GM21526 (cell line): Measurements from ENCODE around the gene CFAP65.

Source experiments
- ATAC-seq: cut with Tn5 transposase; IDR thresholded peaks from one replicate; pipeline ENCODE4 v1.9.1; 2021; ENCODE audit warnings: moderate library complexity; ENCODE audit not compliant: unreplicated experiment, low FRiP score

Gene CFAP65

DNA sequence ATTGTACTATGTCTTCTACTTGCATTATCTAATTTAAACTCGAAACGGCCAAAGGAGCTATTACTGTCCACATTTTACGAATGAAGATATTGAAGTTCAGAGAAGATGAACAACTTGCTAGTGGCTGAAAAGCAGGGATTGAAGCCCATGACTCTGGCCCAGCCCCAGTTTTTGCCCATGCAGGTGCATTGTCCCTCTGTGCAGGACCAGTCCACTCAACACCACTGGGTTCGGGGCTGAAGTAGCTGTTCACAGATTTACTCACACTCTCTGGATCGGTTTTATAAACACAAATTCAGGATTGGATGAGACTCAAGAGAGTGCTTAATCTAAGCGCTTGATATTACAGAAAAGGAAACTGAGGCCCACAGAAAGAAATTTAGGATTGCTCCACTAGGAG, 20.8 kb upstream of the CFAP65 start:
- ATAC-seq = no peak

DNA sequence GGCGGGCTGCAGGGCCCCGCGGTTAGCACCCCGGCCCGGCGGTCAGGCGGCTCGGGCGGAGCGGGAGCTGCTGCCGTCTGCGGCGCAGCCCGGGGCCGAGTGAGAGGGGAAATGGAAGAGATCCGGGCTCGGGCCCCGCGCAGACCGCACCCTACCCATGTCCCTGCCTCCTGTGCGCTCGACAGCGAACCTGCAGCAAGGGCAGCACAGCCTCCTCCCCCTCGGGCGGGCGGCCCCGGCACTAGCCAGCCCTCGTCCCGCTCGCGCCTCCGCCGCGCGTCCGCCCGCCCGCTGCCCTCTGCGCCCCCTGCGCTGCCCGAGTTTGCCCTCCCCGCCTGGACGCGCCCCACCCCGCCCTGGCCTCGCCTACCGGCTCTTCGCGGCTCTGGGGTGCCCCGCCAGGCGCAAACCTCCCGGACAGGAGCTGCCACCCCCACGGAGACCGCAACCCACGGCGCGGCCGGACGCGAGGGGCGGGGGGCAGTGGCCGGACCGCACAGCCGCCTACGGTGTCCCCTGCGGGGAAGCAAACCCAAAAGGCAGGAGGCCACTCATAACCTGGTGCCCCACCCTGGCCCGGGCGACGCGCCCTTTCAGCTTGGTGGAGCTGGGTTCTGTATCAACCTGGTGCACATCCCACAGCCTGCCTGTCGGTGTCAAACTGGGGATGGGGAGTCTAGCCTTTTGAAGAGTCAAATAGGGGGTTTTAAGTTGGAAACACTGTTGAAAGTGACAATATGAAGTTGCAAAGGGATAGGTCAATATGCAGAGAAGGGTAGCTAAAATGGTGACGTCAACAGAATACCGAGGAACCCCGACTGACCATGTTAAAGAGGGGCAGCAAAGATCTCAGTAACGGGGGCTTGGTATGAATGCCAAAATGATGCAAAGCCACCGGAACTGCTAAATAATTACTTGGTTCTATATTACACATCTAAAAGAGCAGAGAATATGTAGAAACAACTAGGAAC, 19.8 kb upstream of the CFAP65 start, which contains the start of gene IHH:
Gene IHH, minus strand, starts transcription at position 101 of the 971 bp plus-strand sequence. CDS start 454 bp downstream, outside the sequence.
- ATAC-seq = no peak

DNA sequence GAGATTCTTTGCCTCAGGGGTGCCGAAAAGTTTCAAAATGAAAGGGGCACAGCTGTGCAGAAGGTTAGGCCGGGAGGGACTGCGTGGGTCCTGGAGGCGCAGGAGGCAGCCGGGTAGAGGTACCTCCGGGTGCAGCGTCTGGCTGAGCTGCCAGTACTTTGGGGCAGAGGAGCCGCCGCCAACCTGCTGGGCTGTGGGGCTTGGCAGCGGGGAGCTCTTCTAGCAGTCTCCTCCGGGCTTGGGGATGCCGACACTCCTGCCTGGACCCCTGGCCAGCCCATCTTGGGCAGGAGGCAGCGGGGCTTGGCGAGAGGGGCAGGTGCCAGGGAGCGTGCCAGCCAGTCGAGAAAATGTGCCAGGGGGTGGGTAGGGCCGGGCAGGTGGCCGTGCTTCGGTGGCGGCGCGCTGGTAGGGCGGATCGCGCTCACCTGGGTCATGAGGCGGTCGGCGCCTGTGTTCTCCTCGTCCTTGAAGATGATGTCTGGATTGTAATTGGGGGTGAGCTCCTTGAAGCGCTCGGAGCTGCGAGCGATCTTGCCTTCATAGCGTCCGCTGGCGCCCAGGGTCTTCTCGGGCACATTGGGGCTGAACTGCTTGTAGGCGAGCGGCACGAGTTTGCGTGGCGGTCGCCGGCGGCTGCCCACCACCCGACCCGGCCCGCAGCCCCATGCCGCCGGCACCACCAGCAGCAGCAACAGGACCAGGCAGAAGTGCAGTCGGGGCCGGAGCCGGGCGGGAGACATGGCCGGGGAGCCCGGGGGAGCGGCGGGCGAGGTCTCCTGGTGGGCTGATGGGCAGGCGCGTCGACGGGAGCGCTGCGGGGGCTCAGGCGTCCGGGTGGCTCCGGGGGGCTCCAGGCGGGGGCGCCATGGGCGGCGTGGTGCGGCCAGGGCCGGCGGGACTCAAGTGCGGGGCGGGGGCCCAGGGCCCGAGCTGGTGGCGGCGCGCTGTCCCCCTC, 18.7 kb upstream of the CFAP65 start:
- ATAC-seq = no peak

DNA sequence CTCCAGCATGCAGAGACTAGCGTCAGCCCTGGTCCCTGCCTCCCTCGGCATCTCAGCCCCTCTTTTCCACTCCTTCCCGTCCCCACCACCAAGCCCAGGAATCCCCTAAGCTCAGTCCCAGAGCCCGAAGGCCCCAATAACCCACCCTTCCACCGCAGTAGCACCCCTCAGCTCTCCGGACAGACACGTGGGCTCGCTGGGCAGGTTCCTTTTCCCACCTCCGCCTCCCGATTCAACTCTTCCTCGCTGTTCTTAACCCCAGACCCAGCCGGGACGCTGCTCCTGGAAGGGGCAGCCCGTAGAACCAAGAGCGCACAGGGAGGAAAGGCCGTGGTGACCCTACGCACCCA, 18.0 kb upstream of the CFAP65 start:
- no peak for ATAC-seq

DNA sequence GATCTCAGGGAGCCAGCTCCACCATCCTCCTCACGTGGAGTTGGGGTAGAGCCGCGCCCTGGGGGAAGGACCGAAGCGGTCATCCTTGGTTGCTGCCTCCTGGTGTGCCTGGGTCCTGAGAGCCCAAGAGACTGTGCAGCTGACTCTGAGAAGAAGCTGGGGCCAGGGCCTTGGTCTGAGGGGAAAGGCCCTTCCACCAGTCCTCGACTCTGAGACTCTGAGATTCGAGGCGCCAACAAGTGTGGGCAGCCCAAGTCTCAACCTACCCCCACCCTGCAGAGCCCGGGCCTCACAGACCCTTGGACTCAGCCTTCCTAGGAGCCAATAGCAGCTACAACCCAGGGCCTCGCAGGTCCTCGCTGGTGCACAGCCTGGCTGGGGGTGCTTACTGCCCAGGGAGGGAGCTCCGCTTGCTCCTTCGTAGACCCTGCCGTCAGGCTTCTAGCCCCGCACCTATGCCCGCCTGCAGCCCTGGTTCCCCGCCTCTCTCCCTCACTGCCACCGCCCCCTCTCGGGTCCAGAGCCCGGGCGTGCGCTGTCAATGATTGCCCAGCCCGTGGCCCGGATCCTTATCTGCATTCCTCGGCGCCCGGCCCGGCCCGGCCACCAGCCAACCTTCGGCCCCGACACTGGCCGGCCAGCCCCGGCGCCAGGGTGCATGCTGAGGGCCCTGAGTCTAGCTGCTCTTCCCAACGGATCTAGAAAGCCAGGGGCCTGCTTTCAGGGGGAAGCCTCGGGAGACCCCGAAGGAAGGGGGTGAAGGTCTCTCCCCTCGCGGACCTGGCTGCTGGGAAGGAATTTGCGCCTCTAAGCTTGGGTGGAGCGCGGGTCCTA, 17.4 kb upstream of the CFAP65 start:
- no peak for ATAC-seq

DNA sequence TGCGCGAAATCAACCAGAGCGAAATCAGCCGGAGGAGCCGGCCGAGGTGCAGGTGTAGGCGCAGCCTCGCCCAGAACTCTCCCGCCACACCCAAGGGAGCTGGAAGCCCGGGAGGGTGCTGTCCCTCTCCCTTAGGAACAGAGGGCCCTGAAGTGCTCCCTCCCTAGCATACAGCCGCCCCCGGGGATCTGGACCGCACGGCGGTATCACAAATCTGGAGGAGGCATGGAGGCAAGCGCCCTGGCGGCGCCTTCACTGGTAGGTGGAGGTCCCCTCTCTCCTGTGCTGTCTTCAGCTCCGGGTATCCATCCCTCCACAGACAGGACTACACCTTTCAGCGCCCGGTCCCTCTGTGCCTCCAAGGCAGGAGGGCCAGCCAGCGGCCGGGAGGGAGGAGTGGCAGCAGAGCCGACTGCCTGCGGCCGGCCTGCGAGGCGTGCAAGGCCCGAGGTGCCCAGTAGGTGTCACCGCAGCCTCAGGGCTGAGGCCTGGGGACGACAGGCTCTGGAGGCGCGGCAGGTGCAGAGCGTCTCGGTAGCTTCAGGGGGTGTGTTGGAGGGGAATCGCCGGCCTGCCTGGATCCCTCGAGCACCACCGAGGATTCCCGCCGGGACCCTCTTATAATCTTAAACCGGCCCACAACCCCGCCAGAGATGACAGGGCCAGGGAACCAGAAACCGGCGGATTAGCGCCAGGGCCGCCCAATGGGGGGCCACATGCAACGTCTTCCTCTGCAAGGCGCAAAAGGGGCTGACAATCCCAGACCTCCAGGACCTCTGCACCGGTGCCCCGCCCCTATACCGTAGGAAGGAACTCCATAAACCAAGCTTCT, 16.6 kb upstream of the CFAP65 start:
- ATAC-seq = peak; percentile 89

DNA sequence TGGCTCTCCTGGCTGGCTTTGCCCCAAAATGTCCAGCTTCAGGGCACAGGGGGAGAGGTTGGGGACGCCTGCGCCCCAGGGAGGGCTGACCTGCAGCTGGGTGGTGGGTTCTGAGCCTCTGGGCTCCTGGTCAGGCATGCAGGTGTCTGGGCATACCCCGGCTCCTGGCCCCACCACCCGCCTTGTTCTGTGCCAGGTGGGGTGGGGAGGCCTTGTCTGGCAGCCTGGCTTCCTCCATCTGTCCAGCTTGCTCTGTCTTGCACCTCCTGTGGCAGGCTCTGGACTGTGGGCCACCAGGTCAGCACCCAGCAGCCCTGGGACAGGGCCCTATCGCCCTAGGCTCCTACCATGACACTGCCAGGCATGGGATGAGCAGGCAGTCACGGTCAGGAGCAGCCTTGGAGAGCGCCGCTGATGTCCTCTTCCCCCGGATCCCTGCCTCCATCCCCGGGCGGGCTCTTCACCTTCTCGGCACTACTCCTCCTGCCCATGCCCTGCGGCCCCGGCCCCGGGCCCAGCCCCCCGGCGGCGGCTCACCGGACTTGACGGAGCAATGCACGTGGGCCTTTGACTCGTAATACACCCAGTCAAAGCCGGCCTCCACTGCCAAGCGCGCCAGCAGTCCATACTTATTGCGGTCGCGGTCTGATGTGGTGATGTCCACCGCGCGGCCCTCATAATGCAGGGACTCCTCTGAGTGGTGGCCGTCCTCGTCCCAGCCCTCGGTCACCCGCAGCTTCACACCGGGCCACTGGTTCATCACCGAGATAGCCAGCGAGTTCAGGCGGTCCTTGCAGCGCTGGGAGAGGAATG, 15.8 kb upstream of the CFAP65 start:
- ATAC-seq = no peak

DNA sequence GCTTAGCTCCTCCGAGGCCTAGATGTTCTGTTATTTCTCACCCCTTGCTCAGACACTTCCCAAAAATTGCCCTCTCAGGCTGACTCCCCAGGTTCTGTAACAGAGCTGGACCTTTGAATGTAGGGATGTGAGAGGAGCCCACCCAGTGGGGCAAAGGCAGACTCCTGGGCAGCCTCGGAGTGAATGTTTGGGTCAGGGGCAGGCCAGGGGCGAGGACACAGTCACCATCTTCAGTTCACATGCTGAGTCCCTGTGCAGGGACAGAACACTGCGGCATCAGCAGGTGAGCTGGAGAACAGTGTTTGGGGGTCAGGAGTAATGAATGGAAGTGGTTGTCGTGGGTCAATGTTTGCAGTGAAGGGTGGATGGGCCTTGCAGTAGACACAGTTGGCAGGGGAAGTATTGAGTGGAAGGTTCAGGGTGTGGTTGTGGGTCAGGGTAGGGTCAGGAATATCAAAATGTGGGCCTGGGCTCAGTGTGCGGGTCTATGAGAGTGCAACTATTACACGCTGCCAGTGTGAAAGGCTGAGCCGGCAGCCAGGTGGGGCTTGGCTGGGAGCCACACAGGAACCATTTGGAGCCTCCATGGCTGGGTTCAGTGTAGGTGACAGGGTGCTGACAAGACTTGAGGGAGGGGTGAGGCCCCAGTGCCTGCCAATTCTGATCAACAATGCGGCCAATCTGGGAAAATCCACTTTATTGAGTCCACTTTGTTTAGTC, 15.0 kb upstream of the CFAP65 start:
- no peak for ATAC-seq

DNA sequence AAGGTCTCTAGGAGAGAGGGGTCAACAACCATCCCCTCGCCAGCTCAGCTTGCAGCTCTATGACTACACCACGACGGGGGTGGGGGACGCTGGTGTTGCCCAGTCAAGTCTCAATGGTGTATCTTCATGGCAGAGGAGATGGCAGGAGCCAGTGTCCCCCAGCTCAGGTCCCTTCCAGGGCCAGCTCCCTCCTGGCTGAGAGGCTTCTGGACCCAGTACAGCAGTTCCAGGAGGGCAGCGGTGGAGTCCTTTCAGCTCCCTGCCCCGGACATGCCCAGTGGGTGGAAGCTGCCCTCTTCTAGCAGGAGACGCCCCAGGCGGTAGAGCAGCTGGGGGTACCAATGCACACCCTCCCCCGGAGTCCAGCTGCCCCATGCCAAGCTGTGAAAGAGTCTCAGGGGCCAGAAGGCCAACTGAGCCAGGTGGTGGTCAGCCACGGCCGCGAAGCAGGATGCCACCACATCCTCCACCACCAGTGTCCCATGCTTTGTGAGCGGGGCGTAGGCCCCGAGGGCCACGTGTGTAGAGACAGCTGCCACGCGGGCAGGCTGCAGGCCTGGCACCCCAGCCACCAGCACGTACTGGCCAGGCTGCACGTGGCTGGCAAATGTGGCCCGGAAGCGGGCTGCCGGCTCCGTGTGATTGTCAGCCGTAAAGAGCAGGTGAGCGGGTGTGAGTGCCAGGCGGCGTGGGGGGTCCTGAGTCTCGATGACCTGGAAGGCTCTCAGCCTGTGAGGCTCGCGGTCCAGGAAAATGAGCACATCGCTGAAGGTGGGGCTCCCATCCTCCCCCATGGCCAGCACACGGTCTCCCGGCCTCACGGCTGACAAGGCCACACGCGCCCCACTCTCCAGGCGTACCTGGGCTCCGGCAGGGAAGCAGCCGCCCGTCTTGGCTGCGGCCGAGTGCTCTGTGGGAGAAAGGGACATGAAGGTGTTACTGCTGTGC, 13.9 kb upstream of the CFAP65 start:
- no peak for ATAC-seq

DNA sequence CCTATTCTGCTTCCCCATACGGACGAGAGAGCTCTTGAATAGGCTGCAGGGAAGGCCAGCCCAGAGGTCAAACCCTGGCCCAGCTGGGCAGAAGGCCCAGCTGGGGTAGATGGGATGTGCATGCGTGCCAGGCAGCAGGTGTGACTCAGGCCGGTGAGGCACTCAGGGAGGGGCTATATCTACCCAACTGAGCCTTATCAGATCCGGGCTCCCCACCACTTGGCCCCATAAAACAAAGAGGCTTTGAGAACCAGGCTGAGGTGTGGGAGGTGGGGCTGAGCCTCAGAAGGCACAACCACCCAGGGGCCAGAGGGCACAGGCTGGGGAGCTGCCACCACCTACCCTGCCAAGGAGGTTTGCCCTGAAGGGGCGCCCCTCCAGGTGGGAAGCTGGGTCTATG, 8.0 kb upstream of the CFAP65 start:
- ATAC-seq = no peak

DNA sequence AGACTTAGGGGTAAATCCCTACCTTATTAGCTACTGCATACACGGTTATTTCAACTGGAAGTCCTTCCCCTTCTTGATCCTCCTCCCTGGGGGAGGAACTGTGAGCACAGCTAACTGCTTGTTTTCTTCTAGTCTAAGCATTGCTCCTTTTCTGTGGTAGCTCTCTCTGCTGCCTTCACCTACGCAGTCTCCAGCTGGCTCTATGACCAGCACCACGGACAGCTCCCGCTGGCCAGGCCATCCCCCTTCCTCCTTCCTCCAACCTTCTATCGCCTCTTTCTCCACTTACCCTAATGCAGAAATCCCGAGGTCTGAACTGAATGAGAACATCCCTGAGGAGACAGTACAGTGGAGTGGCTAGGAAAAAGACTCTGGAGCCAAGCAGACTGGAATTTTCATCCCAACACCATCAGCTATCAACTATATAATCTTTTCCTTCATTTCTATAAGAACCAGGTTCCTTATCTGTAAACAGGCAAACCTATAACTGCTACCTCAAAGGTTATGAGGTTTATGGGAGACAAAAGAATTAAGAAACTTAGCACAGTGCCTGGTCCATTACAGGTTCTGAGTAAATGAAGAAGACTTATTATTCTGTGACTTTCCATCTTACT, 4.7 kb upstream of the CFAP65 start:
- ATAC-seq = no peak

DNA sequence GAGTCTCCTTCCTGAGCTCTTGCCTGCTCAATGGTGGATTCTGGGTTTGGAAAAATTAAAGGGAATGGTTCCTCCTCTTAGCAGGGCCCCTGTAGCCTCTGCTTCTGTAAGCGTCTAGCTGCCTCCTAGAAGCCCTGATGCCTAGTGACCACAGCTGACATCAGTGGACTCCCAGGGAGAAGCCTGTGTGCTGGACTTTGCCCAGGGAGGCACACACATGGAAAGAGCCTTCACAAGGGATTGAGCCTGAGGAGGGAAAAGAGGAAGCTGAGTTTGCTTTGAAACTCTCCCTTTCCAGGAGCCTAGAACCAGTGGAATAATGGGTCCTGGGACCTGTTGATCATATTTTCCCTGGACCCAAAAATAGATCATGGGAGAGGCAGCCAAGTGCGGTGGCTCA, 1.4 kb upstream of the CFAP65 start:
- no peak for ATAC-seq

DNA sequence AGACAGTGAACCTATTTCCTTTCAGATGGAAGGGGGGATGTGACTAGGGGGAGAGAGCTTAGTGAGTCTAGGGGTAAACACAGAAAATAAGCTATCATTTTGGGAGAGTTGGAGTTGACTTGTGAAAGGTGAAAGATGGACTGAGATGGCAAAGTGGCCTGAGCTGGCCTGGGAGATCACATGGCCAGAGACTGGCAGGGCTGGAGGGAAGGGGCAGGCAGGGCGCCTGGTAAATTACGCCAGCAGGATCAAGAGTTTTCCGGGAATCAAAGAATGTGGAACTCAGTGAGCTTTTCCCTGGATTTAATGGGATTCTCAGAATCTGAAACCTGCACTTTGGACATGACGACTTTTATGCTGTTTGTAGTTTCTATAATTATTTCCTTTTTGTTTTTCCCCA, 841 bp upstream of the CFAP65 start:
- ATAC-seq = no peak

DNA sequence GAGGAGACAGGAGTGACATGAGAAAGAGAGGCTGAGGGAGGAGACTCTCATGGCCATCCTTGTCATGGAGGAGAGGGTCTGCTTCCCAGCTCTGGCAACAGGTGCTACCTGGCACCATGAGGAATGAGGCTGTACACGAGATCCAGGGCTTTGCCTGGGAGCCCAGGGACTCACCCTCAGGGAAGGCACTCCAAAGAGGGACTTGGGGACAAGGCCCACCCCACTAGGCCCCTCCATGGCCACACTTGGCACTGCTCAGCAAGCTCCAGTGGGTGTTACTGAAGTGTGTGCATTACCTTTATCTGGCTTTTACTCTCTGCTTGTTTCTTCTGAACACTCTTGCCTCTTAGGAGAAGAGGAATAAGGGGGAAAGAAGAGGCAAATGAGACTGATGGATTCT, 2.7 kb downstream of the CFAP65 start:
- no peak for ATAC-seq

DNA sequence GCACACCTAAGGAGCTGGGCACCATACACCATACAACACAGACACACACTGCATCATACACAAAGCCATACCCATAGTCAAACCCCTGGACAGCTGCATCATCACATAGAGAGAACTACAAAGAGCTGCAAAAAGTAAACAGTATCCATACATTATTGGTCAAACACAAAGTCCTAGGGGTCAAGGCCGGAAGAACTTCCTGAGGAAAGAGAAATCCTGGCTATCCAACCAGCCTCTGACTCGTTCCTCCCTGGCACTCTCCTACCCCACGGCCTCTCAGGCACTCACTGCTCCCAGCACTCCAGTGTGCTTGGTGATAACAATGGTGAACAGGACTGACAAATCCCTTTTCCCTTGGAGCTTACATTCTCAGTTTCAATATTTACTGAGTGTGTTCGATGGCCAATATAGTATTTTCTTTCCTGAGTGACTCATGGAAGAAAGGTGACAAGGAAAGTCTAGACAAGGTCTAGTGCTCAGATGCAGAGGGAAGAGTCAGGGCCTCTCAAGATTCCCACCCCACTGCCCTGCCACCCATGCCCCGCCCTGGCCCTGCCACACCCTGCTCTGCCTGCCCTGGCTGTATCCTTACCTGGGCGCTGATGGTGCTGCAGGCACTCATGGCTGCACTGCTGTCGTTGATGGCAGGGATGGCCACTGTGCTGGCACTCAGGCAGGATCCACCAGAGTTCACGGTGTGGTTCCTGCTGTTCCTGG, 3.4 kb downstream of the CFAP65 start:
- ATAC-seq = no peak

DNA sequence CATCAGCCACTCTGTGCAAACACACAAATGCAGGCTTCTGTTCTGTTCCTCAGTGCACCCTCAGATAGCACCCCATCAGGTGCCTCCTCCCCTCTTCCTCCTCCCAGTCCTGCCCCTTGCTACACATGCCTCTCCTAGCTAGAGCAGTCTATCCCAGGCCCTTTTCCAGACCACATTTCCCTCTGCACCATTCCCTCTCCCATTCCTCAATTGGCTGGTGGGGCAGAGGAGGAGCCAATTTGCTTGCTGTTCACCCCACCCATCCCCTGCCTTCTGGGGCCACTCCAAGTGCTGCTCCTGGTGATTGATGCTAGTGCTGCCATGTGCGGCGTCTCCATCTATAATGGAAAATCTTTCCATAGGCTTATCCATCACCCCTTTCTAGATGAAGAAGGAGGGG, 5.4 kb downstream of the CFAP65 start:
- no peak for ATAC-seq
